ENCODE results near the gene BUD31. TPM values are rescaled to one million over a fixed set of nuclear protein-coding genes. Genes with fewer than 3 reads are reported as not detected.
A peak's percentile ranks its signal among the peaks of the same experiment; 100 is the strongest.

BUD31 gene
- total and polyA plus RNA-seq, 2 of the 13 experiments (the other 11 are each of a cell fraction or from before 2014, with no cell fraction given): 35.1 to 79.1 TPM

GRCh38 chr7:99465421-99465768 lies 56.6 kb downstream of the BUD31 start (continued):
- TF ChIP-seq NKX3-1 (CRISPR knock-in tag; IDR thresholded peaks at IDR 0.05): no peak
- TF ChIP-seq ELF4 (CRISPR knock-in tag; IDR thresholded peaks at IDR 0.05; ENCODE audit: borderline replicate concordance): no peak
- no peak for TF ChIP-seq ZNF337 (CRISPR knock-in tag; IDR thresholded peaks at IDR 0.05; ENCODE audit: borderline replicate concordance, low read depth)
- TF ChIP-seq ZFP37 (CRISPR knock-in tag; IDR thresholded peaks at IDR 0.05; ENCODE audit: borderline replicate concordance): no peak
- no peak for TF ChIP-seq ZNF253 (CRISPR knock-in tag; IDR thresholded peaks at IDR 0.05; ENCODE audit: borderline replicate concordance)
- no peak for TF ChIP-seq ZNF121 (CRISPR knock-in tag; IDR thresholded peaks at IDR 0.05)
- TF ChIP-seq NRL (CRISPR knock-in tag; IDR thresholded peaks at IDR 0.05; ENCODE audit: borderline replicate concordance): no peak
- TF ChIP-seq ZNF770 (CRISPR knock-in tag; IDR thresholded peaks at IDR 0.05): no peak
- TF ChIP-seq KDM6A (CRISPR knock-in tag; IDR thresholded peaks at IDR 0.05; ENCODE audit: low read depth): no peak
- no peak for TF ChIP-seq ZNF407 (CRISPR knock-in tag; IDR thresholded peaks at IDR 0.05; ENCODE audit: not compliant biosample characterization)
- TF ChIP-seq ZC3H4 (CRISPR knock-in tag; IDR thresholded peaks at IDR 0.05; ENCODE audit: borderline replicate concordance): no peak
- TF ChIP-seq ZNF616 (CRISPR knock-in tag; IDR thresholded peaks at IDR 0.05; ENCODE audit: low read depth): no peak
- no peak for TF ChIP-seq PAF1 (CRISPR knock-in tag; IDR thresholded peaks at IDR 0.05)
- 0 out of 2 replicates have a peak, but pooled peaks have one; percentile 6 for TF ChIP-seq RFXANK (CRISPR knock-in tag; IDR thresholded peaks at IDR 0.05)
- TF ChIP-seq POLR2AphosphoS5 (IDR thresholded peaks at IDR 0.05; ENCODE audit: low read depth, low read length): no peak
- TF ChIP-seq GPN1 (CRISPR knock-in tag; IDR thresholded peaks at IDR 0.05; ENCODE audit: borderline replicate concordance): no peak
- TF ChIP-seq AKAP8 (CRISPR knock-in tag; IDR thresholded peaks at IDR 0.05): no peak
- TF ChIP-seq ZHX1 (CRISPR knock-in tag; IDR thresholded peaks at IDR 0.05; ENCODE audit: low read depth): no peak
- TF ChIP-seq ZKSCAN8 (CRISPR knock-in tag; IDR thresholded peaks at IDR 0.05; ENCODE audit: borderline replicate concordance): 0 out of 2 replicates have a peak, but pooled peaks have one; percentile 12

All from HepG2 (cell line).